GM21576 (cell line): ENCODE measurements around the gene LIN7A.

Experiments used
- ATAC-seq: cut with Tn5 transposase; IDR thresholded peaks from one replicate; pipeline ENCODE4 v1.9.1; 2021; ENCODE audit warnings: mild to moderate bottlenecking, moderate library complexity; ENCODE audit not compliant: unreplicated experiment

Gene LIN7A

GRCh38 chr12:80861641-80862378, 75.9 kb downstream of the LIN7A start:
- no peak for ATAC-seq

- no peak for ATAC-seq
Observed at GRCh38 chr12:80860928-80861327, 76.8 kb downstream of the LIN7A start.

- no peak for ATAC-seq
Observed at GRCh38 chr12:80860206-80860605, 77.5 kb downstream of the LIN7A start.

- no peak for ATAC-seq
Observed at GRCh38 chr12:80858356-80858755, 79.4 kb downstream of the LIN7A start.

- no peak for ATAC-seq
Observed at GRCh38 chr12:80857311-80857710, 80.4 kb downstream of the LIN7A start.

- ATAC-seq = no peak
Observed at GRCh38 chr12:80849337-80849736, 88.4 kb downstream of the LIN7A start.

- no peak for ATAC-seq
Observed at GRCh38 chr12:80848858-80849257, 88.9 kb downstream of the LIN7A start.

- ATAC-seq = no peak
Observed at GRCh38 chr12:80847575-80847974, 90.2 kb downstream of the LIN7A start.

GRCh38 chr12:80846952-80847351, 90.8 kb downstream of the LIN7A start:
- no peak for ATAC-seq

- ATAC-seq = no peak
Observed at GRCh38 chr12:80845639-80846038, 92.1 kb downstream of the LIN7A start.

- ATAC-seq = no peak
Observed at GRCh38 chr12:80843969-80844368, 93.8 kb downstream of the LIN7A start.

- peak; percentile 60 for ATAC-seq
Observed at GRCh38 chr12:80838708-80839107, 99.0 kb downstream of the LIN7A start.

GRCh38 chr12:80838024-80838658, 99.6 kb downstream of the LIN7A start:
- peak; percentile 21 for ATAC-seq

- peak; percentile 41 for ATAC-seq
Observed at GRCh38 chr12:80837342-80837978, 100.3 kb downstream of the LIN7A start.

- ATAC-seq = no peak
Observed at GRCh38 chr12:80834724-80835123, 103.0 kb downstream of the LIN7A start.

- peak; percentile 49 for ATAC-seq
Observed at GRCh38 chr12:80830533-80831088, 107.1 kb downstream of the LIN7A start.

GRCh38 chr12:80829767-80830166, 108.0 kb downstream of the LIN7A start:
- no peak for ATAC-seq

- no peak for ATAC-seq
Observed at GRCh38 chr12:80825506-80825905, 112.2 kb downstream of the LIN7A start.

- ATAC-seq = no peak
Observed at GRCh38 chr12:80823393-80823792, 114.3 kb downstream of the LIN7A start.

GRCh38 chr12:80821513-80822000, 116.2 kb downstream of the LIN7A start:
- ATAC-seq = no peak

GRCh38 chr12:80818878-80819277, 118.9 kb downstream of the LIN7A start:
- no peak for ATAC-seq

GRCh38 chr12:80815351-80815750, 122.4 kb downstream of the LIN7A start:
- ATAC-seq = no peak
